T follicular helper cell (primary cell): ENCODE results near the gene RNU7-1.
A peak's percentile ranks its signal among the peaks of the same experiment; 100 is the strongest.

Experiments
- DNase-seq: peaks from one replicate; pipeline ENCODE4 v3.0.0-alpha.2; 2020; ENCODE audit warnings: low read depth

RNU7-1 gene

DNA sequence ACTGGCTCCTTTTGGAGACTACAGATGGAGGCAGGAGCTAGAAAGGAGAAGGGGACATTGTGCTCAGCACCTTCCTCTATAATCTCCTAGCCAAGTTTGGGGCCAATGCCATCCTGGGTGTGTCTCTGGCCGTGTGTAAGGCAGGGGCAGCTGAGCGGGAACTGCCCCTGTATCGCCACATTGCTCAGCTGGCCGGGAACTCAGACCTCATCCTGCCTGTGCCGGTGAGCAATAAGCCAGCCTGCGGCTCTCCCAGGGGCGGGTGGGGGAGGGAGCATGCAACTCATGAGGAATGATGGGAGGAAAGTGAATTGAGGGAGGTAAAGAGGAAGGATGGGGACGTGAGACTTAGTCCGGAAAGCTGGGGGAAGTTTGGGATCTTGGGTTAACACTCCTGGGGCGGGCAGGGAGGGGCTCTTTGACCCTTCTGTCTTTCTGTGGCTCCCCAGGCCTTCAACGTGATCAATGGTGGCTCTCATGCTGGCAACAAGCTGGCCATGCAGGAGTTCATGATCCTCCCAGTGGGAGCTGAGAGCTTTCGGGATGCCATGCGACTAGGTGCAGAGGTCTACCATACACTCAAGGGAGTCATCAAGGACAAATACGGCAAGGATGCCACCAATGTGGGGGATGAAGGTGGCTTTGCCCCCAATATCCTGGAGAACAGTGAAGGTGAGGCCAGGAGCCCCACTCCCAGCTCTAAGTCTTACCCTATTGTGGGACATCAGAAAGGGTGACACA is 26.0 kb upstream of the RNU7-1 start:
- no peak for DNase-seq

GRCh38 chr12:6919588-6919987 is 24.0 kb upstream of the RNU7-1 start:
- DNase-seq = no peak

GRCh38 chr12:6921539-6921938 is 22.1 kb upstream of the RNU7-1 start:
- no peak for DNase-seq

- no peak for DNase-seq
Observed at GRCh38 chr12:6921996-6922946, 21.3 kb upstream of the RNU7-1 start.

- no peak for DNase-seq
Observed at GRCh38 chr12:6923003-6923732, 20.4 kb upstream of the RNU7-1 start.

DNA sequence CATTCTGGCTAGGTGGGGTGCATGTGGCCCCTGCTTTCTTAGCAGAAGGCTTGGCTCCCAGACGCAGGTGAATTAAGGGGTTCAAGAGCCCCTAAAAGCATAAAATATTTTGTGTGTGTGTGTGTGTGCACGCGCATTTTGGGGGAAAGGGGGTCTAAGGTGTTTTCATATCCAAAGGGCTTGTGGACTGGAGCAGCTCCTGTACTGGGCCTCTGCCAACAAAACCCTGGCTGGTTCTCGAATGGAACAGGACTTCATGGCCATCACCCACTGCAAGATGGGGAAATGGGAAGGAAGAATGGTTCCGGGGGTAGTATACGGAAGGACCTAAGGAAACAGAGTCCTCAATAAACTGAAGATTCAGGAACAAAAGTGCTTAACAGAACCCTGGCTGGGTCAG is 19.8 kb upstream of the RNU7-1 start:
- DNase-seq = no peak

DNA sequence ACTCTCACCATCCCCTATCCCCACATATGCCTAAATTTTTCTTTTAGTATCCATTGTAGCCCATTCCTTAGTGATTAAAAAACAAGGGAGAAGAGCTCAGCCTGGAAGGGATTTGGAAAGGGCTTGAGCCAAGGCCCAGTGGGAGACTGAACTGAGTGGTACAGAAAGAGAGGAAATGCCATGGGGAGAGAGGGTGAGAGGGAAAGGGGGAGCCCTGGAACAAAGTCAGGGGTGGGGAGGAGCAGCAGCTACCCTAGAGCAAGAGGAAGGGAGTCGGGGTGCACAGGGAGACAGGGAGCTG is 18.4 kb upstream of the RNU7-1 start:
- no peak for DNase-seq

GRCh38 chr12:6925540-6926279 is 17.9 kb upstream of the RNU7-1 start:
- no peak for DNase-seq

DNA sequence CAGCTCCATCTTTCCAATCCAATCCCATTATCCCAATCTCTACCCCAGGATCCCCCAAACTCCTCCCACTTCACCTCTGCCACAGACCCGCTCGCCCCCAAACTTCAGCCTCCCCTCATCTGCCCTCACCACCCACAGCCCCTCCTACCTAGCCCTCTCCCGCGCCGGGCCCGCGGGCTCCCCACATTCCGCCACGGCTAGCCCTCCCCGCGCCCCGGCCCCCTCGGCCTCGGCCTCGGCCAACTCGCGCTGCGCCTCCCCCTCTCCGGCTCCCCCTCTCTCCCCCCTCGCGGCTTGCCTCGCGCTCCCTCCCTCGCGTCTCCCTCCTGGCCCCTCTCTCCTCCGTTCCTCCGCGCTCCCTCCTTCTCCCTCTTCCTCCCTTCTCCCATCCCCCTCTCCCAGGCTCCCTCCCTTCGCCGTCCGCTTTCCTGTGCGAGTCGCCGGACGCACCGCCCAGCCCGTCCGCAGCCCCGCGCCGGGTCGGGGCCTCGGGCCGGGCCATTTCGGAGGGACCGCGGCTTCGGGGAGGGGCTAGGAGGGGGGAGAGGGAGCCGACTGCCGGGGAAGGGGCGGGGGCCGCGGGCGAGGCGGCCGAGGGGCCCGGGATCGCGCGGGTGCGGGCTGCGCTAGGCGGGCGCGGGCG is 16.1 kb upstream of the RNU7-1 start, which contains the start of gene ATN1:
ATN1 (plus strand) TSS at position 581 of the 643 bp plus-strand sequence. CDS start 6,043 bp downstream, outside the sequence.
- no peak for DNase-seq

DNA sequence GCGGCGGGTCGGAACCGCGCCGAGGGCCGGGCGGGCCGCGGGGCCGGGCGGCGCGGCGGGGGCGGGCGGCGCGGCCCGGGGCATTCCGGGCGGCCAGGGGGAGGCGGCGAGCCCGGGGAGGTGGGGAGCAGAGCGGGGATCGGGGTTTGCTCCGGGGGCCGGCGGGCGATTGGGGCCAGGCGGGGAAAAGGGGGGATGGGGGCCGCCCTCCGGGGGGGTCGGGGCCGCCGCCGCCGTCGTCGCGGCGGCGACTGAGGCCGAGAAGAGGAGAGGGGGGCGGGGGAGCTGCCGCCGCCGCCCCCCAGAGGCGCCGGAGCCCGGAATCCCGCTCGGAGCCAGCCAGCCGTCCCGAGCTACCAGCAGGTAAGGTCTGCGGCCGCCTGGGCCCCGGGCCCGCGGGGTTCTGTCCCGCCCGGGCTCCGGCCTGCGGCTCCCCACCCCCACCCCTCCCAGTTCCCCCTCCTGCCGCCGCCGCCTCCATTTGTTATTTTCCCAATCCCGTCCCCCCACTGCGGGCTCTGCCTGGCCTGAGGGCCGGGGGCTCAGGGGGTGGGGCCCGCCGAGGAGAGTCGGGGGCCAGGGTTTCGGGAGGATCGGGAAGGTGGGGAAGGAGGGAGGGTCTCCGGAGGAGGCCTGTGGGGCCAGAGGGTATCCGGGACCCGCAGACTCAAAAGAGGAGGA is 15.5 kb upstream of the RNU7-1 start:
- DNase-seq = no peak

- no peak for DNase-seq
Observed at GRCh38 chr12:6928703-6929407, 14.8 kb upstream of the RNU7-1 start.

DNA sequence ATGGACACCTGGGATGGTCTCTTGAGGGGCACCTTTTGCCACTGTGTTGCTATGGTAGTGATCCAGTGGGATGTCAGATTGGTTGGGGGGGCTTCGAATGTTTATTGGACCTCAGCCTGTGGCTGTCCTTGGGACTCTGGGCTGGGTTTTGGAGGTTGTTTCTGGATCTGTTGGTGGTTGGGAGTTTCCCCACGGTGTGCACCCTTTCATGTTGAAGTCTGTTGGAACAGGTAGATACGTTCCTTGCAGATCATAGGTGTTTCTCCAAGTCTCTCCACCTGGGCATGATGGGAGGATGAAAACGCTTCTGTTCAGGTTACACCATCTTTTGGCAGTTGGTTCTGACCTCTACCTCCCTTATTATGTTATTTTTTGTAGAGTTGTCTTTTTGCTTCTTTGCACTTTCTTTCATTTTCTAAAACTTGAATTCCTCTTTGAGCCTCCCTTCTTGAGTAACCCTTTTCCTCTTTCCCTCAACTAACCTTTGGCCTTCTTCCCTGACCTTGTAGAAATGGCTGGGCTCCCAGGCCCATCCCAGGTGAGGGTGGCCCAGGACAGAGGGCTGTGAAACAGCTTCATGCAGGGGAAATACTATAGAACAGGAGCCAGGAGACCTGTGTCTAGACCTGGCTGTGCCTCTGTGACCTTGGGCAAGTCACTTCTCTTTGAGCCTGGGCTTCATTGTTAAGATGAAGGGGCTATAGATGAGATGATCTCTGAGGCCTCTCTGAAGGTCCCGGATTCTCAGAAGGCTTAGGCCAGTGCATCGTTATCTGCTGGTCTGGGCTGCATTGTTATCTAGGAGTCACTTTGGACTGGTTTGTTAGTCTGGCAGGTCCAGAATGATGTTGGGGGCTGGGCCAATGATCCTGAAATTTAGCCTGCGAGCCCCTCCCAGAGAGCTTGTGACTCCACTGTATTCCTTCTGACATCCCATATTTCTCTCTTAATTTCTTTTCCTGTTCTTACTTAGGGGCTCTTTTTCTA is 13.9 kb upstream of the RNU7-1 start:
- DNase-seq = no peak

GRCh38 chr12:6932766-6933165 is 10.8 kb upstream of the RNU7-1 start:
- DNase-seq = no peak

- no peak for DNase-seq
Observed at GRCh38 chr12:6934110-6934509, 9.5 kb upstream of the RNU7-1 start.

DNA sequence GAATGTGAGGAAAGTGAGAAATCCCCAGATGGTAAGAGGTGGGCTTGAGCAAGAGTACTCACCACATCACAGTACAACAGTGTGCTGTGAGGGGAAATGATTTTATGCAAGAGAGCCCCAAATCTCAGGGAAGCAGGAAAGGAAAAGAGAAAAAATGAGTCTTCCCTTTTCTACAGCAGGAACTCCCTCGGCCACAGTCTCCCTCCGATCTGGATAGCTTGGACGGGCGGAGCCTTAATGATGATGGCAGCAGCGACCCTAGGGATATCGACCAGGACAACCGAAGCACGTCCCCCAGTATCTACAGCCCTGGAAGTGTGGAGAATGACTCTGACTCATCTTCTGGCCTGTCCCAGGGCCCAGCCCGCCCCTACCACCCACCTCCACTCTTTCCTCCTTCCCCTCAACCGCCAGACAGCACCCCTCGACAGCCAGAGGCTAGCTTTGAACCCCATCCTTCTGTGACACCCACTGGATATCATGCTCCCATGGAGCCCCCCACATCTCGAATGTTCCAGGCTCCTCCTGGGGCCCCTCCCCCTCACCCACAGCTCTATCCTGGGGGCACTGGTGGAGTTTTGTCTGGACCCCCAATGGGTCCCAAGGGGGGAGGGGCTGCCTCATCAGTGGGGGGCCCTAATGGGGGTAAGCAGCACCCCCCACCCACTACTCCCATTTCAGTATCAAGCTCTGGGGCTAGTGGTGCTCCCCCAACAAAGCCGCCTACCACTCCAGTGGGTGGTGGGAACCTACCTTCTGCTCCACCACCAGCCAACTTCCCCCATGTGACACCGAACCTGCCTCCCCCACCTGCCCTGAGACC is 8.0 kb upstream of the RNU7-1 start:
- DNase-seq = no peak

DNA sequence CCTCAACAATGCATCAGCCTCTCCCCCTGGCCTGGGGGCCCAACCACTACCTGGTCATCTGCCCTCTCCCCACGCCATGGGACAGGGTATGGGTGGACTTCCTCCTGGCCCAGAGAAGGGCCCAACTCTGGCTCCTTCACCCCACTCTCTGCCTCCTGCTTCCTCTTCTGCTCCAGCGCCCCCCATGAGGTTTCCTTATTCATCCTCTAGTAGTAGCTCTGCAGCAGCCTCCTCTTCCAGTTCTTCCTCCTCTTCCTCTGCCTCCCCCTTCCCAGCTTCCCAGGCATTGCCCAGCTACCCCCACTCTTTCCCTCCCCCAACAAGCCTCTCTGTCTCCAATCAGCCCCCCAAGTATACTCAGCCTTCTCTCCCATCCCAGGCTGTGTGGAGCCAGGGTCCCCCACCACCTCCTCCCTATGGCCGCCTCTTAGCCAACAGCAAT is 7.4 kb upstream of the RNU7-1 start:
- no peak for DNase-seq

- DNase-seq = peak; percentile 55
Observed at GRCh38 chr12:6936636-6937480, 6.8 kb upstream of the RNU7-1 start.
